Stimulated activated CD4-positive, alpha-beta T cell treated with anti-CD3 and anti-CD28 coated beads, Interleukin-15, amount 100 ng/mL, for 1 hour (primary cell): Measurements from ENCODE around the gene TRPM2.

Experiments used
- DNase-seq, 2 donors: peaks; one replicate each; pipeline ENCODE4 v3.0.0-alpha.2; 2020; ENCODE audit warnings: low read depth in 1 of 2, low spot score in 1 of 2

The TRPM2 gene

DNA sequence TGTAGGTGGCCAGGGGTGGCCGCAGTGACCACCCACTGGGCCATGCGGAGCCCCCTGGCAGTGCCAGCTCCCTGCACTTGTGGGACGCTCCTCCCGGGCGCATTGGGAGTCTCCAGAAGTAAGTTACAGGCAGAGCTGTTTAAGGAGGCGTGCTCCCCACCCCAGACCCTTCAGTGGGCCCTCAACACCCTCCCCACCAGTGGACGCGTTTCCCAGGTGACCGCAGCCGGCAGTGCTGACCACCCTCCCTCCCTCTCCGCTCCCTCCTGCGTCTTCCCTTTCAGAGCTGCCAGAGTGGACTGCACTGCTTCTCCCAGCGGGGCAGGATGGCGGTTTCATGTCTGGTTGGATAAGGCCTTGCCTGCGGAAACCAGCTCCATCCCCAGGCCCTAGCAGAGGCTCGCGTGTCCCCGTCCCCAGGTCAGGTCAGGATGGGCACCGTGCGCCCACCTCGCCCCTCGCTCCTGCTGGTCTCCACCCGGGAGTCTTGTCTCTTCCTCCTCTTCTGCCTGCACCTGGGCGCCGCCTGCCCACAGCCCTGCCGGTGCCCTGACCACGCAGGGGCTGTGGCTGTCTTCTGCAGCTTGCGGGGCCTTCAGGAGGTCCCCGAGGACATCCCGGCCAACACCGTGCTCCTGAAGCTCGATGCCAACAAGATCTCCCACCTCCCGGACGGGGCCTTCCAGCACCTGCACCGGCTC lies 102.9 kb downstream of the TRPM2 start:
- DNase-seq = no peak

DNA sequence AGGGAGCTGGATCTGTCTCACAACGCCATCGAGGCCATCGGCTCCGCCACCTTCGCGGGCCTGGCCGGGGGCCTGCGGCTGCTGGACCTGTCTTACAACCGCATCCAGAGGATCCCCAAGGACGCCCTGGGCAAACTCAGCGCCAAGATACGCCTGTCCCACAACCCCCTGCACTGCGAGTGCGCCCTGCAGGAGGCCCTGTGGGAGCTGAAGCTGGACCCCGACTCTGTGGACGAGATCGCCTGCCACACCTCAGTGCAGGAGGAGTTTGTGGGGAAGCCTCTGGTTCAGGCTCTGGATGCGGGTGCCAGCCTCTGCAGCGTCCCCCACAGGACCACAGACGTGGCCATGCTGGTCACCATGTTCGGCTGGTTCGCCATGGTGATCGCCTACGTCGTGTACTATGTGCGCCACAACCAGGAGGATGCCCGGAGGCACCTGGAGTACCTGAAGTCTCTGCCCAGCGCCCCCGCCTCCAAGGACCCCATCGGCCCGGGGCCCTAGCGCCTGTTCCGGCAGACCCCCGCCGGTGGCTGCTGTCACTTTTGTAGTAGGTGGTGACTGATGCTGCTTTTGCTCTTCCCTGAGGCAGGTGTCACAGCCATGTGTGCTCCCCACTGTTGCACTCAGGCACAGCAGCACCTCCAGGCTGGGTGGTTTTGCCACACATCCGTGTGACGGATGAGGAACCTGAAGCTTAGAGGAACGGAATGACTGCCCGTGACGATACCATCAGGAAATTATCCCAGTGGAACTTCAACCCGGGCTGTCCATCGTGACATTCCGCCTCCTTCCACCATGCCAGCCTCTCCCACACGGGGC lies 103.7 kb downstream of the TRPM2 start:
- no peak for DNase-seq

DNA sequence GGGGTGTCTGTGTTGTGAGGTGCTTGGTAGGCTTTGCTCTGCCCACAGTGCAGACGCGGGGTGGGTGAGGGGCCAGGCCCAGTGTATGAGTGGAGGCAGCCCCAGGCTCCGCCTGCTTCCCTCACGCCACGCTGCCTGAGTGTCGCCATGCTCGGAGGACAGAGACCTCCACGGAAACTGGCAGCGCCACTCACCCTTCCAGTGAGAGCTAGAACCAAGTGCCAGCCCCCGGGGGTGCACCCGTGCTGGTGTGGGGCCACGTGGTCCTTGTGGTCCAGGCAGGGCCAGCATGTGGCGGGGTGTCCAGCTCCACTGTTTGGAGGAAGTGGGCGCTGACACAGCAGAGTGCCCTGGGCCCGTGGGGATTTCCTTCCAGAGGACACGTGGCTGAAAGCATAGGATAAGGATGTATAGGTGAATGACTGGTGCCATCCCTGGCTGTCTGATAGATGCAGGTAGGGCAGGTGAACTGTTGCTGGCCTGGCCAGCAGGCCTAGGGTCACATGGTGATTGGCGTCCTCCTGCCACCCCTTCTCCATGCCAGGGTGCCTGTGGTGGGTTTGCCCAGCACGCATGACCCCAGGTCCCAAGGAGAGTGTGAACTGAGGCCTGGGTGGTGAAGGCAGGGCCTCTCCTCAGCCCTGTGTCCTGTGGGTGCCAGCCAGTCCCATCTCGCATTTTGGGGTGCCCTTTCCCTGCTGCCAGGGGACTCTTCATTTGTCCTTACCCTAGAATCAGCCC lies 105.7 kb downstream of the TRPM2 start:
- DNase-seq = no peak

DNA sequence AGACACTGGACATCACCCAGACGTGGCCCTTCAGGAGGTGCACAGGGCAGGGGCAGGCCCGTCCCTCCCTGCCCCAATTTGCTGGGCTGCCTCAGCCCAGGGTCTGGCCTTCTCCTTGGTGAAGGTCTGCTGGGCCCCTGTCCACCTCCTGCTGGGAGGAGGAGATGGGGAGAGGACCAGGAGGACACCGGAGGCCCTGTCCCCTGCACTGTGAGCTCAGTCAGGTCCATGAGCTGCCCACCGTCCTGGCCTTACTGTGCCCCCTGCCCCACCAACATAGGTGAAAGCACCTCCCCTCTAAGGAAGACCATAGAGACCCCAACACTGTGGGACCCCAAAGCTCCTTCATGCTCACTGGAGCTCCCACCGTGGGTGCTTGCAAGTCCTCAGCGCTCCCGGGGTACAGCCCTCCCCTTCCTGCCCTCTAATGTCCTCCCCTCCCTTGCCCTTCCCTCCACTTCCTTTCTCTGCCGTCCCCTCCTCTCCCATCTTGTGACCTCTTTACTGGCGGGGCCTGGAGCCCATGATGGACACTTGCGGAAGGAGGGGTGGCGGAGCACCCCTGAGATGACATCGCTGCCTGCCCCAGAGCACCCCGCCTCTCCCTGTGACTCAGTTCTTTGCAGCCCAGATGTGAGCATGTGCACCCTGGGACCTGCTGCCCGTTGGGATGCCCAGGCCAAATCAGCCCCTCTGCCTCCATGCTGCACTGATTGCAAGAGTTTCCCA lies 106.5 kb downstream of the TRPM2 start:
- DNase-seq = no peak

DNA sequence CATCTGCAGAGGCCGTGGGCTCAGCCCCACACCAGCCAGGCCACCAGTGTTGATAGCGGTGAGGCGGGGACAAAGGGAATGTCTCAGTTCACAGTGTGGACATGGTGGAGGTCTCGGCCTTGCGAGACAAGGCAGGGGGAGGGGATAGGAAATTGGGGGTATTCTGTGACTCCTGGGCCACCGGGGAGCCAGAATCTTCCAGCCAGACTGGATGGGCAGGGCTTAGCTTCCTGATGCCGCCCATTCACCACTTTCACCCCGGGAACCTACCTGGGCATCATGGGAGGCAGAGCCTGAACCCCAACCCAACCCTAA lies 107.0 kb downstream of the TRPM2 start:
- no peak for DNase-seq

DNA sequence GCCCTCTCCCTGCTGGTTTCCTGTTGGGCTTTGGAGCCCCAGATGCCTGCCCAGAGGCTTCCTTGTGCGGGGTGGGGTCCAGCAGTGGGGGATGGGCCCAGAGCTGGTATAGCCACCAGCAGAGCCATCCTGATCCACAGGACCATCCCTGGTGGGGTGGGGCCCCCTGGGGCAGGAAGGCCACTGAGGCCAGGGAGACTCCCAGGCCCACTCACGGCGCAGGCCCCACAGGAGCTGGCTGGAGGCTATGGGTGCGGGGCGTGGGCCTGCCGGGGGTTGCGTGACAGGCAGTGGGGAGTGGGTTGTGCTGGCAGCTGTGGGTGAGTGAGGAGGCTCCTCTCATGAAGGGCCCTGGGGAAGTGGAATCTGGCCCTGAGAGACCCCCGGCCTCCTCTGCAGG lies 107.6 kb downstream of the TRPM2 start:
- DNase-seq = no peak

DNA sequence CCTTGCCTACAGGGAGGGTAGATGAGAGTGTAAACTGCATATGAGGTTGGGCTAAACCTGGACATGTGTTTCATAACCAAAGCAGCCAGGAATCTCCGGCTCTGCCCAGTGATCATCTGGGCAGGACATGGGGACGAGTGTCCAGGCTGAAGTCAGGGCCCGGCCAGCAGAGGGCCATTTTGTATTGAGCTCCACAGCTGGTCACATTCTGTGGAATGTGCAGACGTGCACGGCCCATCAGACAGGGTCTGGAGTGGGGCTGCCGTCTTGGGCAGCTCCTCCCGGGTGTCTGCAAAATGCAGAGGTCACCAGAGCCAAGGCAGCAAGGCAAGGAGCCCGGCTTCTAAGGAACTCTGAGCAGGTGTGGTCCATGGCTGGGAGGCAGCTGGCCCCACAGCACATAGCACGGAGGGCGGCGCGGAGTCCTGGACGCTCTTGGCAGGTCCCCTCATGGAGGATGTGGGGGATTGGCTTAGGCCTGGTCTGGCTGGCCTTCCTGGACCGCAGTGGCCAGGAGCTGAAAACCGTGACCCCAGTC lies 108.1 kb downstream of the TRPM2 start:
- DNase-seq = no peak

DNA sequence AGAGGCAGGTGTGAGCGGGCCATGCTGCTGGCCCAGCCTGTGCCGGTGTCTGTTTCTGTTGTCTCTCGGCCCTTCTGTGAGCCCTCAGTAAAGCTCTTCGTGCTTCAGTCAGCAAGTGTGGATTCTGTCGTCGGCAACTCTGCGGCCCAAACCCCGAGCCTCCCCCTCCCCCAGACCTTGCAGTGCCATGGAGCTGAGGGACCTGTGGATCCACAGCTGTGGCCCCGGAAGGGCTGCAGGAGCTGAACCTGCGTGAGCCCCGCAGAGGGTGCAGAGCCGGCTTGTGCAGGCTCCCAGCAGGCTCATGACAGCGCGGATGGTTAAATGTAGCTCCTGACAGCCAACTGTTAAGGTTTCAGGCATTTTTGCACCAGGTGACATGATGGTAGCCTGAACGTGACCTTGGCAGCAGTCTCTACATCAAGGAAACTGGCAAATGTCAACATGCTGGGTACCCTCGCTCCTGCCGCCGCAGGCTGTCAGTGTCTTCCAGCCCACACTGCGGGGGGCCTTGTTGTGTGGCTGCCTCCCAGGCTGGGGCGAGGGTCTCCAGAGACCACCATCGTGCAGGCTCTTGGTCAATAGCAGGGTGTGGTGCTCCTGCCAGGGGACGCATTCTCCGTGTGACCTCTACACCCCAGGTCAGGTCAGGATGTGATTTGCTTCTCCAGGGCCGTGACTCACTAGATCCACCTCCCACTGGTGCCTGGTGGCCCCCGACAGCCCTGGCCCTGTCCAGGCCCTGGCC lies 108.8 kb downstream of the TRPM2 start:
- no peak for DNase-seq

DNA sequence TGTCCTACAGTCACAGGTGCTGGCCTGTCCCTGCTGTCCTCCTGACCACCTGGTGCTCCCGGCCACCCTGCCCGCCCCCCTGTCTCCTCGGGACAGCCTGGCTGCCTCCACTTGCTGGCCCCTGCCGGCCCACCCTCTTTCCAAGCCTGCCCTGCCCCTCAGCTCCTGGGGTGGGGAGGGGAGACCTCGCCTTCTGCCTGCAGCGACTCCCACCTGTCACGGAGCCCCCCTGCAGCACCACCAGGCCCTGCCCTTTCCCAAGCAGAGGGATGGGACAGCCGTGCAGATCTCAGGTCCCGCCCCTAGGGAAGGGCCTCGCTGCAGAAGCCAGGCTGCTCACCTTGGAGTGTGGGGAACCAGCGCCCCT lies 109.4 kb downstream of the TRPM2 start:
- DNase-seq = no peak

DNA sequence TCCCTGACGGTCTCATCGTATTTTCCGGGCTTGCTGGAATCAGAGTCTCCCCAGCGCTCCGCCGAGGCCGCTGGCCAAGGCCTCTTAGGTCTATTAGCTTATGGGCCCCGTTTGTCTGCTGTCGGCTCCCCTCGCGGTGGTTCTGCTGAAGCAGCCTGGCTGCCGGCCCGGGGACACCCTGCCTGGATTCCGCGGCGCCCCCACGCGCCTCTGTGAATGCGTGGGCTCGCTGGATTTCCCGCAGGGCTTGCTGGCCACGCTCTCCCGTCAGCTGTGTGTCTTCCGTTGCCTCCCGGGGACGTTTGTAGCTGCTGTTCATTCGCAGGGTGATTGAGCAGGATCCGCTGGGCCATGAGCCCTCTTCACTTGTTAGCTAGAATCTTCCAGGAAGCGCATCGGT lies 110.3 kb downstream of the TRPM2 start:
- DNase-seq = no peak

DNA sequence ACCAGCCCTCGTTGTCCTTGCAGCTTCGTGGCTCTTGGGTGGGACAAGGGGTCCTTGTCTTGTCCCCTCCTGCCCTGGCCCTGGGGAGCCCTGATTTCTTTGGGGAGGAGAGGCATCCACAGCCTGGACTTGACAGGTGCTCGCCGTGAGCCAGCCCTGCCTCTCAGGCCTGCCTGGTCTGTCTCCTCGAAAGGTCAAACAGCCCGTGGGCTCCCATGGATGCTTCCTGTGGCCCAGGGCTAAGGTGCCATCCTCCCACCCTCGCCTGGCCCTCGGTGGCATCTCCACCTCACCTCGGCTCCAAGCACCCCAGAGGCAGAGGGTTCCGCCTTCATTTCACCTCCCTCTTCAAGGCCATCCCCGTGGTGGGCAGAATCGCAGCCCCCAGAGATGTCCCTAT lies 110.9 kb downstream of the TRPM2 start:
- no peak for DNase-seq

DNA sequence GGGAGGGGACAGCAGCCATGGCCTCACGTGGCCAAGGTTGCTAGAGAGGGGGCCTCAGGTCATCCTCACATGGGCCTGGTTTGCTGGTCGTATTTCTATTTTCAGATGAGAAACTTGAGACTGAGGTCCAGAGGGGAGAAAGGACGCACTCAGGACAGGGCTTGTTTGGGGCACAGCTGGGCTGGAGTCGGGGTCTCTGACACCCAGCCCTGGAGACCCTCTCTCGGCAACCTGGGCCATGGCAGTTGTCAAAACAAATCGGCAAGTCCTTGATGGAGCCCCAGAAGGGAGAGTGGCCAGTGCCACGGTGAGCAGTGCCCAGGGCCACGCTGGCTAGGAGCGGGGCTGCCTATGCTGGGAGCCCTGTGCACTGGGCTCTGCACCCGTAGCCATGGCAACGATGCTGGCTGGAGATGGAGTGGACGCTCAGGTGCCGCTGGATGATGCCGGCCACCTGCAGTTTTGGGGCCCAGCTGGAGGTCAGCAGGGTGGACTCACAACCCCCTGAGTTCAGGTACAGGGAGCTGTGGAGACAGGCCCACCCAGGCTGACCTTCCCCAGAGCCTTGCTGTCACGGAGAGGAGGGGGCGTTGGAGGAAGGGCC lies 113.0 kb downstream of the TRPM2 start:
- no peak for DNase-seq

DNA sequence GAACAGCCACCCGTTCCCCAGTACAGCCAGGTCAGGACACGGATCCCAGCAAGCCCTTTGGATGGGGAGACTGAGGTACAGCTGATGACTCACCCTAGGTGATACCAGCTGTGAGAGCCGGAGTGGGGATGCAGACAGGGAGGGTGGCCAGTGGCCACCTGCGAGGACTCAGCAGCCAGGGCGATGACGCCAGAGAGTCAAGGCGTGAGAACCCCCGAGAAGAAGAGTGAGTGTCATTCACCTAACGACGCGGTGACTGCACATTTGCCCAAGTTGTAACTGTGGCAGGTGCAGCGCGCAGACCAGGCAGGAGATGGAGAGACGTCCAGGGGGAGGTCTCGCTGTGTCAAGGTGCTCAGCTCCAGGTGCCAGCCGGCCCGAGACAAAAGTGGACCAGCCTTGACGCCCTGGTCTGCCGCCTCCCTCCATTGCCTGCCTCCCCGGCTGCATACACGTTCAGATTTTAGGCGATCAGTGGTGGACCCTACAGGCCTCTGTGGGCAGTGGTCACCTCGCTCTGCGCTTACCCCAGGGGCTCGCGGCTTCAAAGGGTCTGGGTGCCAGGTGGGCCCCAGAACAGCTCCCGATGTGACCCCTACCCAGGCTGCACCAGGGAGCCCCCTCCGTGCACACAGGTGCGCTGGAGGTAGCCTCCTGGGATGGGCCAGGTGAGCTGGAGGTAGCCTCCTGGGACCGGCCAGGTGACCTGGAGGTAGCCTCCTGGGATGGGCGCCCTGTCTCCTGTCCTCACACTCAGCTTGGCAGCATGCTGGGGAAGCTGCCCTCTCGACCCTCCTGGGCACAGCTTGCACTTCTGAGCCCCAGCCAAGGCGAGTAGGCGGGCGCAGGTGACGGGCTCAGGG lies 113.8 kb downstream of the TRPM2 start:
- no peak for DNase-seq

DNA sequence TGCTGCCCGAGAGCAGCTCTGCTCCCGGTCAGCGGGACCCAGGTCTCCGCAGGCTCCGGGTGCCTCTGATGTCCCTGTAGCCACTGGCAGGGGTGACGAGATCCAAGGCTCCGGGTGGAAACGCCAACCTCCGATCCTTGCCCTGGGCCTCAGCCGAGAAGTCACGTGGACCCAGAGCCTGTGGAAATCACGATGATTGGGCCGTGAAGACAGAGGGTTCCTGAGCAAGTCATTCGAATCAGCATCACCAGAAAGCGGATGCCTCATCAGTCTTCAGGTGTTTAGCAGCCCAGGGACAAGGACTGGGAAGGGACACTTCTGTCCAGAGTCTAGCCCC lies 114.4 kb downstream of the TRPM2 start:
- DNase-seq = no peak

DNA sequence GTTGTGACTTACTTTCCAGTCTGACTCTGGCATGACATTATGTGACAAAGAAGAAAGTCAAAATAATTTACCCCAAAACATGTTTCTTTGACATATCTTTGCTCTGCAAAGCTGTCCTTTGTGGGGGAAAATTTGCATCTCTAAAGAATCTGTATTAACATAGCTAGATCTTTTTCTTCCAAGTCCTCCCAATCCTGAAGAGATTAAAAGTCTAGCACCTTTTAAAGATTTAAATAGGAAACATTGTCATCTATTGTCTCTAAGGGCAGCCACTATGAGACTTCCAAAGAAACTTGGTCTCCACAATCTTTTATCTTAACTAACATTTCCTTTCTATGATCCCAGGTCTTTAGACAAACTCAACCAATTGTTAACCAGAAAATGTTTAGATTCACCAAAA lies 117.9 kb downstream of the TRPM2 start:
- no peak for DNase-seq

DNA sequence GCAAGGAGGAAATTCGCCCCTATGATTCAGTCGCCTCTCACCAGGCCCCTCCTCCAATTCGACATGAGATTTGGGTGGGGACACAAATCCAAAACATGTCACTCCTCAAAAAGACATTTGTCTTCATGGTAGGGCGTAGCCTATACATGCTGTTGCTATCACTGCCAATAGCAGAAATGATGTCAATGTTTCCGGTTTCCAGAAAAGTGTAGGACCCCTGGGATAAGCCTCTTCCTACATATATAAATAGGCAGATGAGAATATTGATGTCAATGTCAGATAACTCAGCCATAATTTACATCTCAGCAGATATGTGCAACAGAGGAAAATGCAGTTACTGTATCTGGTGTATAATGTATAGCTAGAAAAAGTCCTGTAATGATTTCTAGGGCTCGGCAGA lies 118.6 kb downstream of the TRPM2 start:
- no peak for DNase-seq

DNA sequence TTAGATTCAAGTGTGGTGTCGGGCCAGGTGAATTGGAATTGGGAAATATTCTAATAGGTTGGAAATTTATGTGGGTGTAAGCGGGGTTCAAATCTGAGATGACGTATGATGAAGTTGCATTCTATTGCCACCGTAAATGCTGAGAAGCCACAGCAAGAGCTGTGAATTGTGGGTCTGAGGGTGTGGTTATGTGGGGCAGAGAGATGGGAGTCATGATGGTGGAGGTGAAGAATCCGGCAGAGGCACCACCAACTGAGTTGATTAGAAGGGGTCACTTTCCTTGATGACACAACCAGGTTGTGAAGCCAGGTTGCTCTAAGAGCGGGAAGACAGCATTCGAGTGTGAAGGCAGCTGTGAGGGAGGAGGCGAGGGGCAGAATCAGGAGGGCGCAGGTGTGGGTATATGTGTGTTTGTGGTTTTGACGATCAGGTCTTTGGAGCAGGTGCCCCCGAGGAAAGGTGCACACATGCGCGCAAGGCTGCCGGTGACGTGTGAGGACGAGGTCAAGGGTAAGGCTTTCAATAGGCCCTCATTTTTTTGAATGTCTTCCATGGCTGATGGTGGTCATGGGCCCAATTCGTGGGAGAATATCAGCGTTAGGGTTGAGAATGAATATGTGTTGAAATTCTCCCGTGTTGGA lies 120.6 kb downstream of the TRPM2 start:
- DNase-seq = no peak

DNA sequence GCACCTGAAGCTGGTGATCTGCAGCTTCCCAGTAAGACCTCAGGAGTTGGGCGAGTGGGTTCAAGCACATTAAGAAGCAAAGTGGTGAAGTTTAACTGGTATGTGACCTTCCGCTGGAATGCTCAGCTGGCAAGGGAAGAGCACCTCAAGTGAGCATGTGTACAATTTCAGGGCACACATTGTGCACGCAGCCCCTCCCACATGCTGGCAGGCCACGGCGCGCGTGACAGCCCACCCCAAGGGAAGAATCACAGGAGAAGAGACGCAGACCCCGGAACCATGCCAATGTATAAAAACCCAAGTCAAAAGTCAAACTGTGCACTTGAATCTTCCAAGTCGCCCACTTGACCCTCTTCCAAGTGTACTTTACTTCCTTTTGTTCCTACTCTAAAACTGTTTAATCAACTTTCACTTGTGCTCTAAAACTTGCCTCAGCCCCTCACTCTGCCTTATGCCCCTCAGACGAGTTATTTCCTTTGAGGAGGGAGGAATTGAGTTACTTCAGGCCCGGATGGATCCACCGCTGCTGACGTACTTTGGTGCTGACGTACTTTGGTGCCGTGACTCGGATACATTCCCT lies 121.9 kb downstream of the TRPM2 start:
- DNase-seq = no peak

DNA sequence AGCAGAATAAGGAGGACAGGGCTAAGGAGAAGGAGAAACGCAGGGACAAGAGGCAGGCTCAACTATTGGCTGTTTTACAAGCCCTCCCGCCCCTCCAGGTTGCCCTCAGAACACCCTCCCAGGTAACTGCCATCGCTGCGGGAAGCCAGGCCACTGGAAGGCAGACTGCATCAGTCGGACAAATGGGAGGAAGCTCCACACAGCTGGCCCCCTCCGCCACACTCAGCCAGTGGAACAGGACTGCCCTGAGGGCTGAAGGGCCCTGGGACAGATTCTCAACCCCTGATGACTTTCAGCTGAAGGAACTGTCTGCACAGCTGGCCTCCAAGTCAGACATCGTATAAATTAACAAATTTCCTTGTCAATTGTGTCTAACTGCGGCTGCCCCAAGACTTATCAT lies 123.7 kb downstream of the TRPM2 start:
- DNase-seq = no peak
